ENCODE measurements around the gene LRRC53.

Gene LRRC53, protein sequence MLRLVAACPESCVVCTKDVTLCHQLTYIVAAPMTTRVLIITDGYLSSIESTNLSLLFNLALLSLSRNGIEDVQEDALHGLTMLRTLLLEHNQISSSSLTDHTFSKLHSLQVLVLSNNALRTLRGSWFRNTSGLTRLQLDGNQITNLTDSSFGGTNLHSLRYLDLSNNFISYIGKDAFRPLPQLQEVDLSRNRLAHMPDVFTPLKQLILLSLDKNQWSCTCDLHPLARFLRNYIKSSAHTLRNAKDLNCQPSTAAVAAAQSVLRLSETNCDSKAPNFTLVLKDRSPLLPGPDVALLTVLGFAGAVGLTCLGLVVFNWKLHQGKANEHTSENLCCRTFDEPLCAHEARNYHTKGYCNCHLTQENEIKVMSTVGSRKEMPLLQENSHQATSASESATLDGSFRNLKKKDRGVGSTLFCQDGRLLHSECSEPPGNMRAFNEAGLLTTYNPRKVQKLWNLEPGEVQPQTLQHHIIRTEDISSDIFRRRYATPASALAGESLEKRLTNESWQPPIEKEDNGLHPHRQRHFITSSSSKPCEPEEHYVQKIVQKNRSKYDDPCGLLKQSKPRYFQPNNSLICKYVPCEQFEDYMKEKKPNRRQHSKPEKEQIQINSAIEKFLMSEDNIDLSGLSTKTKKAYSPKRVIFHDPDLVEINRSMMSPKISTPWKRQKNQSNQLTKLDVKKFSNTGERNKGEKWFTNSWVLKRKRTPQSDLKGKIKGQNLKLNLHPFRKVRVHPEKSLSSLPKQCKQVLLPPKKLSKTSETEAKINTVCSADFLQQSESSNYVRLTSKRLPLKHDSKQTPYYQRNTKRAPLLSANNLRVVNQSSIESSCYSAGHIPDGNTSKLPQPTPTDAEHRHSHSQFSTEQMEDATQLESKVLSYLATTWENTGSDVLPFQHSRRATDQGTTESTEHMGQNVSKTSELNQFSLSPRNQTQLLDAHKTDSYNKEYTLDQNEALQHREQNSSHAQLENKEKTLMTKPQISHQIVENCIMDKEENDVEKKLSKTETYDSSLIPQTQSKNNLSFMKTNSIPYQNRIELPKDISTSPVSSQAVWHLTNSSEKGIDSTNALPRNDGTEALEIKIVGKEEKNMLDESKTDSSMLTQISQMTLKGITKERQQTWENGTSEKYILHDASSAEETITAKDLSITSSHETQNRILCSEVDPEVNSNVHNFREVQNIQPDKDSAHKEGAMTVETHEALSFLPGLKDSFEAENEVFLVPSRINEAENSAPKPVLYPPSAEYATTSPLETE

DNA sequence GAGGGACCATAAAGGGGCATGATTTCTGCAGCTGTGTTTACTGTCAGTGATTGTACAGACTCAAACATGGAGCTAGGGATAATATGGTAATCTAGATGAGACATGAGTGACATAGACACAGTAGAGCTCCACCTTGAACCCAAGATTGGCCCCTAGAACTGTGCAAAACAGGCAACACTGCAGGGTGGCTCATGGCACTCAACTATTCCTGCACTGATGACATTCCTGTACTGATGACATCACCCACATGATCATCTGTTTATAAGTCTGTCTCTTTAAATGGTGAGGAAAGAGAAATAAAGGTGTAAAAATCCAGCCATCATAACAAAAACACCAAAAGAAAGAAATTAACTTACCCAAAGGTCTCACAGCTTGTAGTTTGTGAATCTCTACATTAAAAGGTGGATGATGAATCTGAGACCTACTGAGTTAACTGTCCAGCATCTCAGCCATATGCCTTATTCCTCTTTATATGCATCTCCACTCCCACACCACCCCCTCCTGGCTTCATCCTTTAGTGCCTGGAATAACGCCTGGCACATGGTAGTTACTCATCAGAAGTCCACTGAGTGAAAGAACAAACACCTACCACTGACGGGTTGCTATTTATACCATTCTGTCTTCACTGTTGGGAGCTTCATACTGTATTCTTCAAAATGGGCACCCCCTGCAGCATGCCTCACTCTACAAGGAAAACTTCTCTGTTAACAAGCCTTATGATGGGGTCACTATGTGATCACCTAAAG lies at the start of gene LRRC53:
Gene LRRC53, minus strand, starts transcription at position 442 of the 746 bp plus-strand sequence. CDS start 29,262 bp downstream, outside the sequence.
- DNase-seq (ENCODE audit: low read depth) = no peak

DNA sequence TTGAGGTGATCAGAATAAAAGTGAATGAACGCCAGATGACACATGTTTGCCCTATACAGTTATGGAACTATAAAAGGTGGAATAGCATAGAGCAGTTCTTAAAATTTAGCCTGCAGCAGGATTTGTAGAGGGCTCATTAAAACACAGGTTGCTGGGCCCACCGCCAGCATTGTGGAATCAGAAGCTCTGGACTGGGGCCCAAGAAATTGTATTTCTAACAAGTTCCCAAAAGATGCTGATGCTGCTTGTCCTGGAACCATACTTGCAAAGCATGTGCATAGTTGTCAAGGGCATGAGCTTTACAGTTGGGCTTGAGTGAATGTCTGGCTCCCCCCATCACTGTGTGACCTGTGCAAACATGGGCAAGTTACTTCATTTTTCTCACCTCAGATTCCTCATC lies 37.5 kb upstream of the LRRC53 start:
- DNase-seq (ENCODE audit: low read depth) = no peak

DNA sequence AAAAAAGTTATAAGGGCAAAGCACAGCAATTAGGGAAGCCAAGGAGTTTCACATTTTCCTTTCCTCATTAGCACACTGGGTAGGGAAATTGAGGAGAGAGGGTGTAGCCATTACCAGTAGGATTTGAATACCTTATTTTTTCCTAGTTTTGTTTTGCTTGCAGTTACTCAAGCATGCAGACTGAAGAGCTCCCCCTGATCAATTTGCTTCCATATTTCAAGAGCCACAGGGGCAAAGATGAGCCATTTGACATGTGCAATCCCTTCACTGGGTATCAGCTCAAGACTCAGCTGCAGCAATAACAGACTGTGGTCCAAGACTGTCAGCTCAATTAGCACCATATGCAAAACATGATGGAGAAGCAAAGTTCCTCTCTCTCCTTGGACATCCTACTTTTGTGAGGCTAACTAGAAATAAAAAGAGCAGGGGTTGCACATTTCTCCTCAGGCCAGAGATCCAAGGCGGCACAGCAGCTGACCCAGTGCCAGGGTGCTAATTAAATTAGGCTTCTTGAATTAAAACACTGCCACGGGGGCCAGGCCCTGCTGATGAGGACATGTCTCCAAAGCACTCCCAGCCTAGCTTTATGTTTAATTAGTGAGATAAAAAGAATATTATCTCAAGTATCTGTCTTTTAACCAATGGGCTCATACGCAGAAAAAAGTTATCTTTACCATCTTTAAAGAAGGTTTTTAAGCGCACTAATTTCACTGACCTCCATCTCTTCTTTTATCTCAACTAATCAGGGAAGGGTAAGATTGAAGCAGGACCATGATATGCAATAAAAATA lies 36.7 kb upstream of the LRRC53 start:
- DNase-seq (ENCODE audit: low read depth) = no peak

DNA sequence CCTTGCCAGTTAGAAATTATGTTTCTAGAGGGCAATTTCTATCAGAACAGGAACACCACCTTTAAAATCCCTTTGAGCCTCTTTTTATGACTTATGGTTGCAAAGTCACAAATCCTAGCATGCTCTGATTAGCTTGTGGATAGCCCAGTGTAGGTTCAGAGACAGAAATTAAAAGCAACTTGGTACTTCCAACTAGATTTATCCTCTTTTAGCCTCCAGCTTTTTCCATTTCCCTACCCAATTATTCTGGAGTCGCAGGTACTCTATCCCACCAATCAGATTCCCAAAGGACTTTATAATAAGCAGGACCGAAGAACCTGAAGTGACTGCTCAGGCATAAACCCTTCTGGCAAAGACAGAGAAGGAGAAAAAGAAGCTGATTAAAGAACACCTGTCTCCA lies 33.4 kb upstream of the LRRC53 start:
- no peak for DNase-seq (ENCODE audit: low read depth)

DNA sequence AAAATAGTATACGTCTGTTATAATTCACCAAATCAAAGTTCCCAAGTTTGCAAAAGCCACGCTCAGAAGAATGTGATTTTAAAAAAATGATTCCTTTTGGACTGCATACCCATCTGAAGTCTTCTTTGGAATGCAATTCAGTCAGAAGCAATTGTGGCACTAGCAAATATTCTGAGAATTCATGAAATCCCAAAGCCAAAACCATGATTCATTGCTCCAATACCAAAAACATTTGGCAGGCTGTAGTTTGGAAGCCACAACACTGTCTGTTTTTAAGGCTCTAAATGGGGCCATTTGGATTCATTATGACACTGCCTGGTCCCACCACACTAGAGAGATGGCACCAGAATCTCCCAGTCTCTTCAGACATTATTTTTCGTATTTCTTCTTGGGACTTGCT lies 21.8 kb upstream of the LRRC53 start:
- peak; percentile 5 for DNase-seq (ENCODE audit: low read depth)

DNA sequence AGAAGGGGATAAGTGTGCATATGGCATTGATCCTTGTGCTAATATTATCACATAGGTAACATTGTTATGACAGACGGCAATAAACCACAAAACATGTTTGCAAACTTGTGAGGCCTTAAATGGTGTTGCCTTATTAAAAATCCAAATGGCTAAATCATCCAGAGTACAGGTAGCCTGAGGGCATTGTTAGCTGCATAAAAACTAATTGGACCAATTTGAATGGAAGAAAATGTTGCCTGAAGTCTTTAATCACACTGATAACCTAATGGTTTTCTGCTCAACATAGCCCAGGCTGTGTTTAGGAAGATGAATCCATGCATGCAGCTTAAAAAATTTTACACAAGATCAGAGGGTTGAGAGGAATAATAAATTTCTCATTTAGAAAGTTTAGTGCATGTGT lies 19.4 kb upstream of the LRRC53 start:
- DNase-seq (ENCODE audit: low read depth) = no peak

DNA sequence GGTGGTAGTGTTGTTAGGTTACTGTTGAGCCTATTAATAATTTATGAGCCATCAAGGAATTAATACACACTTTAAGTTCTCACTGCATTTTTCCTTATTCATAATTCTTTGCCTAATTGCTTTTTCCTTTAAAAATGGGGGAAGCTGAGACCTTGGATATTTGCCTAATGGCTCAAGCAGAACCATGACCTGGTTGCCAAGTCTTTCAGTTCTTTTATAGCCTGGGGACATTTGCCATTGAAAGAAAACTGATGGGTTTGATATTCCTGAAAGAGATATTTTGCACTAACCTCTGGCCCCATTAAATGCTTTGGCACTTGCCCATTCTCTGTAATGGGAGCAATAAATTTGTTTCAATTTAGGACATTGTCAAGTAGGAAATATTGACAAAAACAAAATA lies 18.5 kb upstream of the LRRC53 start:
- DNase-seq (ENCODE audit: low read depth) = no peak

DNA sequence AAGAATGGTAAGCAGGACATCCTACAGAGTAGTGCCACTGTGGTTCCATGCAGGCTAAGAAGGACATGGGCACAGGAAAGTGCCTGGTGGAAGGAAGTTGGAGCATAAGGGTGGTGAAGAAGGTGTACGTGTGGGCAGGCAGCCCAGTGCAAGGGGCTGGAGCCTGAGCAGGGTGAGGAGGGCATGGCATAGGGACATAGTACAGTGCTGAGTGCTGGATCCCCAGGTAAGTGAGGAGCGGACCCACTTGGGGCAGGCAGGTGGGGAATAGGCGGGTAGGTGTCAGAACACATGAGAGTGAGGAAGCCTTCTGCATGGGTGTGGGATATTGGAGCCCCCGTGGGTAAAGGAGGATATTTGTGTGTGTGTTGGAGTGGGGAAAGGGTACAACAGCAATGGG lies 15.7 kb upstream of the LRRC53 start:
- no peak for DNase-seq (ENCODE audit: low read depth)

DNA sequence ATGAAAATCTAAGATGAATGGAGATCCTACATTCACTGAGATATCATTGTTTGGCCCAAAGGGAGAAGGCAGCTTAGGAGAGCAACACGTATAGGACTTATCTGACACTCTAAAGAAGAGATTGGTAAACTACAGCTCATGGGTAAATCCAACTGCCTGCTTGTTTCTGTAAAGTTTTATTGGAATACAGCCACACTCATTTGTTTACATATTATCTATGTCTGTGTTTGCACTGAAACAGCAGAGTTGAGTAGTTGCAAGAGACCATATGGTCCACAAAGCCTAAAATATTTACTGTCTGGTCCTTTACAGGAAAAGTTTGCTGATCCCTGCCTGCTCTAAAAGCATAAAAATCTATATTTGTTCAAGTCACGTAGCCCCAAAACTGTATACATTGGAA lies 14.3 kb upstream of the LRRC53 start:
- no peak for DNase-seq (ENCODE audit: low read depth)

DNA sequence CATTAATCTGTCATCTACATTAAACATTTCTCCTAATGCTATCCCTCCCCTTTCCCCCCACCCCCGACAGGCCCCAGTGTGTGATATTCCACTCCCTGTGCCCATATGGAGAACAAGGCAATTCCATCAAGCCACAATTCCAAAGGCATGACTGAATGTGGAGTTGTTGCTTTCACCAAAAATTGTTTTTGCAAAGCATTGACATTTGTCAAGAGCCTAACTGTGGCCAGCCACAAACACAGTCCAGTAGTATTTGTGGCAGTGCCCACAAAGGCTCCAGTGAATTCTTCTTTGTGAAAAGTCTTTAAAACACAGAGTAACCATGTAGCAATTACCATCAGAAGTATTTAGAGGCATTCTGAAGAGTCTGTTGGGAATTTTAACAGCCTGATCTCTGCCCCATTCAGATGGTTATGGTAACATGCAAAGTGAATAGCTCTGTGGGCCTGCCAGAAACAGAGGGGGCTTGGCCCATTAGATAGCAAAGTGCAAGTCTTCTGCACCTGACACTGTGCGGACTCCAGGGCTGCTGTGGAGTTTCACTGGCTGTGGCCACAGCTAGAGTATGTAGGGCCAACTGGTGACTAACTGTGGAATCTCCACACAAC lies 11.6 kb upstream of the LRRC53 start:
- DNase-seq (ENCODE audit: low read depth) = no peak

DNA sequence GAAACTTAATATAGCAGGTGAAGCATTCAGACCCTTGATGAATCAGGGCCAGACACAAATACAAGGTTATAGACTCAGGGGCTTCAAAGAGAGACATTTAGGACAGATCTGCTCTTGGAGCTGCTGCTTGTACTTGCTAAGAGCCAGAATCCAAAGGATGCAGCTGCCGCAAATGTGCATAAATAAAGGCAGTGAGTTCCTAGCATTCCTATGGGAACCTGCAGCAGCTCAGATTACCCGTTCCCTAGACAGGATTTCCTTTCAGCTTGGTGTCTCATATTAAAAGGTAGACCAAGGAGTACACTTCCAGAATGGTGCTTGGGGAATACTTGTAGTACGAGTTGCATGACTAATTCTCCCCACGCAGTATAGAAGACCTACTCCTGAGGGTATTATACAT lies 9.7 kb upstream of the LRRC53 start:
- no peak for DNase-seq (ENCODE audit: low read depth)

DNA sequence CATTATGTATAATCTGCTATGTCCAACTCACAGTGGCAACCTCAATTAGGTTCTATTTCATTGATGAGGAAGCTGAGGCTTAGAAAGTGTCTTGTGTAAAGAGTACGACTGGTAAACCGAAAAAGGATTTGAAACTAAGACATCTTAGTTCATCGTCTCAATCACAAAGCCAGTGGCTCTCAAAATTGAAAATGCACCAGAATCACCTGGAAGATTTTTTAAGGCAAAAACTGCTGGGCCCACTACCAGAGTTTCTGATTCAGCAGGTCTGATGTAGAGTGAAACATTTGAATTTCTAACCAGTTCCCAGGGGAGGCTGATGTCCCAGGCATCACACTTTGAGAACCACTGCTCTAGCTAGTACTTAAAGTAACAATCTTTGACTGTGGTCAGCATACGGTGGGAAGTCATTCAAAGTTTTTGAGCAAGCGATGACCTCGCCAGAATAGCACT lies 5.2 kb upstream of the LRRC53 start:
- no peak for DNase-seq (ENCODE audit: low read depth)

DNA sequence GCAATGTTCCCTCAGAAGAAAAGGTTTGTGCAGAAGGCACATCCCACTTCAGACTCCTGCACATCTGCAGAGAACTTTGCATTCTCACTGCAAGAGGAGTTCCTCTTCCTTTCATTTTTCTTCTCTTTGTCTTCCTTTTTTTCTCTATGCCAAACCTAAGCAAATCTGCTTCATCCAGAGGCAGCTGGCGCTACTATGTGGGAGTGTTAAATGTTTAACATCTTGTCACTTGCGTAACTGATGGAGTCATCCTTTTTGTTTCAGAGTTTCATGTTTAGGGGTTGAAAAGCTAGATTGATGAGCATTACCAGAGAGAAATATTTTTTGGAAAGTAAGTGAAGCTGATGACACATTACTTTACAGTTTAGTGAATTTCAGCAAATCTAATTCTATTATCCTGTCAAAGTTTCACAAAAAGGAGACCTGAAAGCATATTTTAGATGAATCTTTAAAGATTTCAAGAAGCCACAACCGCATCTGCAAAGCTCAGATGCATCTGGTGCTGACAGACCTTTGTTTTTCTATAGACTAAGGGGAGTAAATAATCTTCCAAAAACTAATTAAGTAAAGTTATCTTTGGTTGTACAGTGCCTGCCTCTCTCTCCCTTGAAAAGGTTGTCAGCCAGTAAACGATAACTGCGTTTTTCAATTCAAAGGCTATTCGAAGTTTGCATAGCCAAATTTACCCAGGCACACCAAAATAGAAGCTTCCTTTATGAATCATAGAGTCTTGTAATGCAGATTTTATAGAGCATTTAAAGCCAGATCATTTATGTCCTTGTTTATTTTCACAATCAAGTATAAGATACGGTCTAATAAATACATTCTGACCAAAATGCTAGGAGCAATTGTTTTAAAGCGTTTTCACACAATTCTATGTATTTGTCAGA lies 1.2 kb upstream of the LRRC53 start:
- no peak for DNase-seq (ENCODE audit: low read depth)

DNA sequence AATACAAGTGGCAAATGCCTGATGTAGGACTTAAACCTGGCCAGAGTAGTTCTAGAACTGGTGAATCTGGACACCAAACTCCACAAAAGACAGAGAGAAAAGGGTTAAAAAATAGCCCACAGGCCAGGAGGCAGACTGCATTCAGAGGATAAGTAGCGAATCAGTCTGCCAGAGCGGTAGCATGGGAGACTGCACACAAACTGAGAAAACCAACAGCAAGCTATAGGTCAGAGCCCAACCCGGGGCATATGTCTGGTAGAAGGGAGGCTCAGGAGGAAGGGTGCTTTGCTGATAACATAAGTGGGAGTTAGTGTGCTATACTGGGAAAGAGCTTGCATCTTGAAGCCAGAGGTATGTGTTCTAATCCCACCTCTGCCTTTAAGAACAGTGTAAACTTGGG lies 4.0 kb downstream of the LRRC53 start:
- DNase-seq (ENCODE audit: low read depth) = no peak

DNA sequence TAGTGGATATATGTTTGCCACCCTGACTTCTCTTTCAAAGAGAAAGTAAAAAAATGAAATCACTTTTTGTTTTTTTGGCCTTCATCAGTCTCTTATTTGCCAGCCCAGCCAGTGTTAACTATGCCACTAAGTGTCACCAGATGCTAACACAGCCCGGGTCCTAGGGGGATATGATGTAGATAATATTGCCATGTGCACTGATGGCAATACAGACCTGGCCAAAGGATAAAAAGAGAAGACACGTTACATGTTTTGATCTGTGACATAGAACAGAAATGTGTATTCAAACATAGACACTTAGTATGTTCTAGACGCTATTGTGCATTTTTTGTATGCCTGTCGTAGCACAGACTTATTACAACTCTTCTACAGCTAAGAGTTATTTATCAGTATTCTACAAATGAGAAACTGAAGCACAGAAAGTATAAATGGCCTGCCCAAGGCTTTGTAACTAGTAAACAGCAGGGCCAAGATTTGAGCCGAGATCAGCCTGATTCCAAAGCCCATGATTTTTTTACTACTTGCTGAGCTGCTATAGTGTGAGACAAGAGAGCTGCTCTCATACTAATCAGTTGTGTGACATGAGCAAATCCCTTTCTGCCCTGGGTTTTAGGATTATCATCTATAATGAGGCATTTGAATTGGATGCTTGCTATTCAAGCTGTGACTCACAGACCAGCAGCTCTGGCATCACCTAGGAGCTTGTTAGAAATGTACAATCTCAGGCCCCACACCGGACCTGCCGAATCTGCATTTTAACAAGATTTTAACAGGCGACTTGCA lies 6.3 kb downstream of the LRRC53 start:
- DNase-seq (ENCODE audit: low read depth) = no peak

DNA sequence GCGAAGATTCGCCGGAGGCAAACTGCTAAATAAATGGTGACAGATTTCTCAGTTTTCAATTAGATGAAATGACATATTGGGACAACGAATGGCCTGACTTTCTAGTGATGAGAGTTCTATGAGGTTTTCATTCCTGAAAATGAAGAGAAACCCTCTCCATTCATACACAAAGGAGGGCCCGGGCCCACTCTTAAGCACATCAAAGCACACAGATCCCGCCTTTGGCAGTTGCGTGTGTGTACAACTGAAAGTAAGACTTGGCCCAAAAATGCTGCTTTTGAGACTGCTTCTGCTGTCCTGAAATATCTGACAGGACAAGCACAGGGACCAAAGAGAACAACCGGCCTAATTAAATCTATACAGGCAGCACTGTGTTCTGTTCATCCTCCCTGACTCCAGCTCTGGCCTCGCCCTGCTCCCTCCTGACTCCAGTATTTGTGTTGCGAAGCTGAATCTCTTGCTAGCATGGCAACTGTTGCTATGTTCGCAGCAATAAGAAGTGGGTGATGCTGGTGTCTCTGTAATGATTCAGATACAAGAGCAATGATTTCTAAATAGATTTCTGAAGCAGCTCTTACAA lies 7.4 kb downstream of the LRRC53 start:
- no peak for DNase-seq (ENCODE audit: low read depth)

DNA sequence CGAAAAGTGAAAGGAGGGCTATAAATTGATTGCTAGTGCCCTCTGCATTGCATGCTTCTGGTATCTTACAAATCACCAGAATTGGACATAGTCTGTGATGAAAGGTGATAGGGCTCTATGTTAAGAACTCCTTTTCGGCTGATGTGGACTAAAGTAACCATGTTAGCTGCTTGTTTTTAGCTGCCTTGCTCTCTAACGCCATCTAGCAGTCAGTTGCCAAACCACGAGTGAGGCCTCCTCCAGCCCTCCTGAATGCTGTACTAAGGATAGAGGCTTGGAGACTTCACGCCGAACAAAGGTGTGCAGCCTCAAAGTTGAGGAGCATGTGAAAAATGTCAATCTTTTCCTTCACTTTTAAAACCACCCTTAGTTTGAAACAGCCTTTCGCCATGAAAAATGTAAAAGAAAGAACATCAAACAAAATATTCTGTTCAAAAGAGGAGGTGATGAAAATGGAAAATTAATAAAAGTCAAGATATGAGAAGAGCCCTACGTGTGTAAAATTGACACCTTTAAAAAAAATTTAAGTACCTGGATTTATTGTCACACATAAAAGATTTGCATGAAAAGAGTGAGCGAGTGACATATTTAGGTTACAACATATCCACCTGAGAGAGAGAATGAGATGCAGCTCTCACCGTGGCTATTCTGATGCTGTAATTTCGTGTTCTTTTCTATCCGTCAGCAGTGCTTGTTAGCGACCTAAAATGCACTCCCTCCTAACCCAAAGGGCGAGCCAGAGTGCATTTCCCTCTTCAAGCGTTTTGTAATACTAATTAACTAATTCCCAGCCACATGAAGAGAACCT lies 8.1 kb downstream of the LRRC53 start:
- no peak for DNase-seq (ENCODE audit: low read depth)
